ENCODE results near the gene MGAT4A. TPM values are rescaled to one million over a fixed set of nuclear protein-coding genes. Genes with fewer than 3 reads are reported as not detected.

Gene MGAT4A
- total RNA-seq, 1 experiment from 2014 or later: 23.0 TPM

GRCh38 chr2:98676742-98677141 is 54.2 kb downstream of the MGAT4A start:
- Mint-ChIP-seq H3K9me3 (ENCODE audit: low read depth, unreplicated experiment) (no peaks in the 10 kb centered on the region), H3K36me3 (ENCODE audit: insufficient read depth, unreplicated experiment) (no peaks in the 10 kb centered on the region), H3K27me3 (ENCODE audit: unreplicated experiment) (no peaks in the 10 kb centered on the region), H3K4me3 (ENCODE audit: low read depth, unreplicated experiment) (no peak overlapping the region), H3K4me1 (ENCODE audit: low read depth, unreplicated experiment) (no peaks in the 10 kb centered on the region), H3K27ac (ENCODE audit: unreplicated experiment) (no peak overlapping the region)
- intact Hi-C loops (cut with micrococcal nuclease; ENCODE audit: unreplicated experiment): no loop called here
- CTCF ChIA-PET: no interaction called here
- DNase-seq: no peak
- BruUV-seq (replicated peaks): no TSS peak
- no peak for TF ChIP-seq CTCF (IDR thresholded peaks at IDR 0.05; ENCODE audit: unreplicated experiment)

- Mint-ChIP-seq H3K9me3 (ENCODE audit: low read depth, unreplicated experiment) (peaks cover 9% of the 10 kb centered on the region), H3K27me3 (ENCODE audit: unreplicated experiment) (no peaks in the 10 kb centered on the region), H3K4me1 (ENCODE audit: low read depth, unreplicated experiment) (peaks cover 9% of the 10 kb centered on the region), H3K27ac (ENCODE audit: unreplicated experiment) (no peak overlapping the region), H3K36me3 (ENCODE audit: insufficient read depth, unreplicated experiment) (no peaks in the 10 kb centered on the region), H3K4me3 (ENCODE audit: low read depth, unreplicated experiment) (no peak overlapping the region)
- intact Hi-C loops (cut with micrococcal nuclease; ENCODE audit: unreplicated experiment): no loop called here
- no TSS peak for BruUV-seq (replicated peaks)
- CTCF ChIA-PET: no interaction called here
- no peak for TF ChIP-seq CTCF (IDR thresholded peaks at IDR 0.05; ENCODE audit: unreplicated experiment)
- DNase-seq: no peak
Observed at GRCh38 chr2:98674233-98674964, 56.5 kb downstream of the MGAT4A start.

DNA sequence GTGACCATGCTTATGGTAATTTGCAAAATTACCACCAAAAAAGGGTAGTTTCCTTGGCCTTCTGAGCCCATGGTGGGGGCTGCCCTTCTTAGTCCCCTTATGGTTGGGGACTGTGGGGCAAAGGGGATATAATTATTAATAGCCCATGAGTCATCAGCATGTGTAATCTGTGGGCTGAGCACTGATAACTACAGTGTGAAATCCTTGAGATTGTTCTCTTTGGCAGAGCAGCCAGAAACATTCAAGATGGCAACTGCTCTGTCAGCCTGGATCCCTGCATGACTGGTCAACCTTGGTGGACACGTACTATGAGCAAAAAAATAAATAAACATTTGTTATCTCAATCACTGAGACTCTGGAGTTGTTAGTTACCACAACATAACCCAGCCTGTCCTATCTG is 61.3 kb downstream of the MGAT4A start:
- no peaks in the 10 kb centered on the region for H3K27me3 Mint-ChIP-seq (ENCODE audit: unreplicated experiment)
- no peak for TF ChIP-seq CTCF (IDR thresholded peaks at IDR 0.05; ENCODE audit: unreplicated experiment)
- peaks cover 9% of the 10 kb centered on the region for H3K4me1 Mint-ChIP-seq (ENCODE audit: low read depth, unreplicated experiment)
- CTCF ChIA-PET: no interaction called here
- no TSS peak for BruUV-seq (replicated peaks)
- H3K9me3 Mint-ChIP-seq (ENCODE audit: low read depth, unreplicated experiment): peaks cover 14% of the 10 kb centered on the region
- intact Hi-C loops (cut with micrococcal nuclease; ENCODE audit: unreplicated experiment): no loop called here
- H3K27ac Mint-ChIP-seq (ENCODE audit: unreplicated experiment): no peak overlapping the region
- no peak overlapping the region for H3K4me3 Mint-ChIP-seq (ENCODE audit: low read depth, unreplicated experiment)
- no peaks in the 10 kb centered on the region for H3K36me3 Mint-ChIP-seq (ENCODE audit: insufficient read depth, unreplicated experiment)
- DNase-seq: no peak

- Mint-ChIP-seq H3K4me3 (ENCODE audit: low read depth, unreplicated experiment) (no peak overlapping the region), H3K36me3 (ENCODE audit: insufficient read depth, unreplicated experiment) (no peaks in the 10 kb centered on the region), H3K4me1 (ENCODE audit: low read depth, unreplicated experiment) (peaks cover 5% of the 10 kb centered on the region), H3K27ac (ENCODE audit: unreplicated experiment) (peak overlapping the region; percentile 26), H3K27me3 (ENCODE audit: unreplicated experiment) (no peaks in the 10 kb centered on the region), H3K9me3 (ENCODE audit: low read depth, unreplicated experiment) (peaks cover 8% of the 10 kb centered on the region)
- intact Hi-C loops (cut with micrococcal nuclease; ENCODE audit: unreplicated experiment): no loop called here
- no peak for TF ChIP-seq CTCF (IDR thresholded peaks at IDR 0.05; ENCODE audit: unreplicated experiment)
- DNase-seq: no peak
- BruUV-seq (replicated peaks): no TSS peak
- CTCF ChIA-PET: no interaction called here
Observed at GRCh38 chr2:98665677-98666076, 65.3 kb downstream of the MGAT4A start.

Data from Calu3 (cell line).